Esophagus muscularis mucosa (tissue), 4 donors: ENCODE results near the gene DEFB132. TPM values are rescaled to one million over a fixed set of nuclear protein-coding genes. Genes with fewer than 3 reads are reported as not detected.

Experiments
- DNase-seq: peaks from one replicate; pipeline ENCODE4 v3.0.0-alpha.2; 2017; ENCODE audit errors: extremely low spot score
- H3K27ac ChIP-seq, 4 donors: fragments of 200-600 bp; sonication (generic); replicated peaks in 1 of 4; 1 replicate in 3 of 4; 2 replicates in 1 of 4; pipeline ENCODE4 v1.5.1; 2016 to 2019; ENCODE audit warnings: mild to moderate bottlenecking in 1 of 4
- H3K27me3 ChIP-seq, 4 donors: fragments of 200-600 bp; sonication (generic); one replicate each; pipeline versions ENCODE4 v1.5.1 to v1.6.0; 2016 to 2019
- H3K36me3 ChIP-seq, 4 donors: fragments of 200-600 bp; sonication (generic); one replicate each; pipeline ENCODE4 v1.5.1; 2016 to 2019
- H3K4me1 ChIP-seq, 4 donors: fragments of 200-600 bp; sonication (generic); one replicate each; pipeline ENCODE4 v1.5.1; 2016 to 2019
- H3K4me3 ChIP-seq, 4 donors: fragments of 200-600 bp; sonication (generic); 1 replicate in 2 of 4; 2 replicates in 2 of 4; pipeline ENCODE4 v1.5.1; 2016 to 2019; ENCODE audit warnings: mild to moderate bottlenecking in 4 of 4, moderate library complexity in 1 of 4
- H3K9me3 ChIP-seq, 4 donors: fragments of 200-600 bp; sonication (generic); 1 replicate in 3 of 4; 2 replicates in 1 of 4; pipeline ENCODE4 v1.5.1; 2016 to 2019
- EP300 ChIP-seq: sonication (generic); formaldehyde crosslinking; IDR thresholded peaks from one replicate; pipeline ENCODE4 v1.6.1; 2017; ENCODE audit warnings: antibody characterized with exemption
- POLR2A ChIP-seq: fragments of 450-650 bp; IDR thresholded peaks from one replicate; pipeline ENCODE4 v1.6.1; 2017; ENCODE audit warnings: antibody characterized with exemption, moderate library complexity, mild to moderate bottlenecking, low read depth
- POLR2AphosphoS5 ChIP-seq, 2 donors: sonication (generic); formaldehyde crosslinking; IDR thresholded peaks; one replicate each; pipeline ENCODE4 v1.6.1; 2017; ENCODE audit warnings: antibody characterized with exemption in 2 of 2
- WGBS: methylation state at CpG from one replicate; pipeline ENCODE4 v1.1.5; 2018; 5-methylcytosine and 5-hydroxymethylcytosine counted together
- intact Hi-C: fragments of 100-400 bp; cut with DNase I; formaldehyde crosslinking; loops from one replicate; pipeline ENCODE4 v1.15.1; 2023
- total RNA-seq, 4 donors: library from RNA; depleted of rRNA; stranded (reverse); fragments of >200 nt; gene quantifications; one replicate each; pipeline versions ENCODE4 v1.1.0 to v1.2.1, GENCODE V29; 2016
- TF ChIP-seq, protein P1 (sequence below), 3 experiments: fragments of 200-600 bp in 2 of 3; fragments of 450-650 bp in 1 of 3; sonication (generic) in 2 of 3; IDR thresholded peaks; one replicate each; pipeline ENCODE4 v1.5.1; 2017 to 2019; ENCODE audit warnings: antibody characterized with exemption in 3 of 3, mild to moderate bottlenecking in 2 of 3, moderate library complexity in 1 of 3

The DEFB132 gene
- total RNA-seq, 4 donors from 2014 or later, result not detected

DNA sequence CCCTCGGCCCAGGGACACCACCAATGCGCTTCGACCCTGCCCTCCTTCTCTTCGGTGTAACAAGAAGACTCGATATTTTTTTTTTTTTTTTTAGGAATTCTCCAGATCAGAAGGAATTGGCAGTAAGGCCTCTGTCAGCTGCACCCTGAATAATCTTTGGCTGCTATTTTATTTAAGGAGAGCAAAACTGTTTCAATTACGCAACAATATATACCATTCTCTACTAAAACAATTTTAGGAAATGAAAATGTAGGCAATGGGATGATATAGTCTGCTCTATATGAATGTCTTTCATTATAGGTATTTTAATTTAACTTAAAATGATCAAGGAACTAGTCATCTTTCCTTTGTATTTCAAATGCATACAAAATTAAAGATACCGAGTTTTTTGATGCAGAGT lies 53.1 kb downstream of the DEFB132 start:
- H3K27me3 ChIP-seq, result no peaks in the 10 kb centered on the region
- H3K9me3 ChIP-seq, result no peaks in the 10 kb centered on the region
- intact Hi-C loops, result no loop called here
- H3K27ac ChIP-seq, result peak overlapping the region; percentile 69 to 87 (median 83)
- WGBS, result 4% methylated on average over 7 of the region's 7 CpGs
- DNase-seq, result no peak
- peaks cover 14 to 25% (median 18%) of the 10 kb centered on the region in 4 donors for H3K4me1 ChIP-seq
- no peak for TF ChIP-seq POLR2A
- no peak for TF ChIP-seq POLR2AphosphoS5 (IDR thresholded peaks at IDR 0.05)
- TF ChIP-seq, protein P1, sequence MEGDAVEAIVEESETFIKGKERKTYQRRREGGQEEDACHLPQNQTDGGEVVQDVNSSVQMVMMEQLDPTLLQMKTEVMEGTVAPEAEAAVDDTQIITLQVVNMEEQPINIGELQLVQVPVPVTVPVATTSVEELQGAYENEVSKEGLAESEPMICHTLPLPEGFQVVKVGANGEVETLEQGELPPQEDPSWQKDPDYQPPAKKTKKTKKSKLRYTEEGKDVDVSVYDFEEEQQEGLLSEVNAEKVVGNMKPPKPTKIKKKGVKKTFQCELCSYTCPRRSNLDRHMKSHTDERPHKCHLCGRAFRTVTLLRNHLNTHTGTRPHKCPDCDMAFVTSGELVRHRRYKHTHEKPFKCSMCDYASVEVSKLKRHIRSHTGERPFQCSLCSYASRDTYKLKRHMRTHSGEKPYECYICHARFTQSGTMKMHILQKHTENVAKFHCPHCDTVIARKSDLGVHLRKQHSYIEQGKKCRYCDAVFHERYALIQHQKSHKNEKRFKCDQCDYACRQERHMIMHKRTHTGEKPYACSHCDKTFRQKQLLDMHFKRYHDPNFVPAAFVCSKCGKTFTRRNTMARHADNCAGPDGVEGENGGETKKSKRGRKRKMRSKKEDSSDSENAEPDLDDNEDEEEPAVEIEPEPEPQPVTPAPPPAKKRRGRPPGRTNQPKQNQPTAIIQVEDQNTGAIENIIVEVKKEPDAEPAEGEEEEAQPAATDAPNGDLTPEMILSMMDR (IDR thresholded peaks at IDR 0.05), result no peak
- TF ChIP-seq EP300, result no peak
- H3K4me3 ChIP-seq, result peak overlapping the region; percentile 49 to 68 (median 60)
- H3K36me3 ChIP-seq, result no peaks in the 10 kb centered on the region

Other genes starting within 250 kb of the DEFB132 start
- gene DEFB125, start 170.1 kb upstream of the DEFB132 start, total RNA-seq, result not detected
- gene DEFB126, start 115.1 kb upstream of the DEFB132 start, total RNA-seq, result not detected
- not detected for gene DEFB127, start 100.3 kb upstream of the DEFB132 start, total RNA-seq
- gene DEFB128, start 68.0 kb upstream of the DEFB132 start, total RNA-seq, result not detected
- not detected for gene DEFB129, start 30.5 kb upstream of the DEFB132 start, total RNA-seq
- 1 to 10 TPM; 1.7 to 2.6 (median 2.3) TPM for gene C20orf96, start 33.0 kb downstream of the DEFB132 start, total RNA-seq
- gene ZCCHC3, start 39.8 kb downstream of the DEFB132 start, total RNA-seq, result 10 to 100 TPM; 13.3 to 29.9 (median 19.7) TPM
- 10 to 100 TPM in 1 of 4 donors, 1 to 10 TPM in 3; 3.5 to 14.4 (median 7.2) TPM for gene SOX12, start 67.8 kb downstream of the DEFB132 start, total RNA-seq
- gene NRSN2, start 89.4 kb downstream of the DEFB132 start, total RNA-seq, result 10 to 100 TPM; 20.8 to 72.8 (median 48.9) TPM
- gene TRIB3, start 123.0 kb downstream of the DEFB132 start, total RNA-seq, result 1 to 10 TPM in 3 of 4 donors, under 1 TPM in 1; 0.83 to 6.8 (median 4.0) TPM
- 10 to 100 TPM; 75.7 to 85.6 (median 80.7) TPM for gene RBCK1, start 150.6 kb downstream of the DEFB132 start, total RNA-seq
- gene TBC1D20, start 204.8 kb downstream of the DEFB132 start, total RNA-seq, result 10 to 100 TPM; 34.9 to 47.7 (median 41.7) TPM